Nephron progenitor cell (in vitro differentiated cells): ENCODE results near the gene LYRM4.

ENCODE experiments used
- DNase-seq: peaks from one replicate; pipeline ENCODE4 v3.0.0; 2021
- H3K27ac Mint-ChIP-seq: 2 replicates; pipeline ENCODE4 v1.8.0; 2021; ENCODE audit warnings: mild to moderate bottlenecking, moderate library complexity, mixed read lengths
- H3K27me3 Mint-ChIP-seq: 2 replicates; pipeline ENCODE4 v1.8.0; 2021; ENCODE audit warnings: mild to moderate bottlenecking, low read depth, mixed read lengths; ENCODE audit not compliant: poor library complexity
- H3K36me3 Mint-ChIP-seq: 2 replicates; pipeline ENCODE4 v1.8.0; 2021; ENCODE audit warnings: low read depth, mixed read lengths
- H3K4me1 Mint-ChIP-seq: 2 replicates; pipeline ENCODE4 v1.8.0; 2021; ENCODE audit warnings: mixed read lengths
- H3K4me3 Mint-ChIP-seq: 2 replicates; pipeline ENCODE4 v1.8.0; 2021; ENCODE audit warnings: mild to moderate bottlenecking, moderate library complexity, mixed read lengths
- H3K9me3 Mint-ChIP-seq: 2 replicates; pipeline ENCODE4 v1.8.0; 2021; ENCODE audit warnings: mild to moderate bottlenecking, moderate library complexity, mixed read lengths
- CTCF ChIP-seq: fragments of 200-600 bp; sonication (generic); IDR thresholded peaks from 2 replicates; pipeline ENCODE4 v1.5.0; 2021; ENCODE audit warnings: antibody characterized with exemption

LYRM4 gene

GRCh38 chr6:5206920-5207561 lies 53.7 kb downstream of the LYRM4 start:
- no peak for DNase-seq
- Mint-ChIP-seq H3K36me3 (peaks cover 4% of the 10 kb centered on the region), H3K27me3 (no peaks in the 10 kb centered on the region), H3K9me3 (no peaks in the 10 kb centered on the region), H3K4me1 (peaks cover 31% of the 10 kb centered on the region), H3K27ac (no peak overlapping the region), H3K4me3 (no peak overlapping the region)
- TF ChIP-seq CTCF = no peak

GRCh38 chr6:5205877-5206850 lies 54.6 kb downstream of the LYRM4 start:
- H3K4me1 Mint-ChIP-seq = peaks cover 31% of the 10 kb centered on the region
- TF ChIP-seq CTCF = no peak
- no peak for DNase-seq
- no peak overlapping the region for H3K4me3 Mint-ChIP-seq
- no peaks in the 10 kb centered on the region for H3K9me3 Mint-ChIP-seq
- H3K27me3 Mint-ChIP-seq = no peaks in the 10 kb centered on the region
- peaks cover 4% of the 10 kb centered on the region for H3K36me3 Mint-ChIP-seq
- peak overlapping the region; percentile 60 for H3K27ac Mint-ChIP-seq

GRCh38 chr6:5205035-5205507 lies 55.7 kb downstream of the LYRM4 start:
- H3K9me3 Mint-ChIP-seq = no peaks in the 10 kb centered on the region
- peaks cover 31% of the 10 kb centered on the region for H3K4me1 Mint-ChIP-seq
- H3K27ac Mint-ChIP-seq = peak overlapping the region; percentile 70
- TF ChIP-seq CTCF = no peak
- H3K27me3 Mint-ChIP-seq = no peaks in the 10 kb centered on the region
- H3K4me3 Mint-ChIP-seq = no peak overlapping the region
- peaks cover 4% of the 10 kb centered on the region for H3K36me3 Mint-ChIP-seq
- DNase-seq = no peak

GRCh38 chr6:5204376-5204775 lies 56.4 kb downstream of the LYRM4 start:
- Mint-ChIP-seq H3K4me3 (no peak overlapping the region), H3K36me3 (peaks cover 4% of the 10 kb centered on the region), H3K27ac (no peak overlapping the region), H3K9me3 (no peaks in the 10 kb centered on the region), H3K27me3 (no peaks in the 10 kb centered on the region), H3K4me1 (peaks cover 31% of the 10 kb centered on the region)
- TF ChIP-seq CTCF = no peak
- no peak for DNase-seq

GRCh38 chr6:5203546-5203945 lies 57.2 kb downstream of the LYRM4 start:
- H3K4me1 Mint-ChIP-seq = peaks cover 31% of the 10 kb centered on the region
- H3K9me3 Mint-ChIP-seq = no peaks in the 10 kb centered on the region
- peak overlapping the region; percentile 36 for H3K27ac Mint-ChIP-seq
- no peak overlapping the region for H3K4me3 Mint-ChIP-seq
- DNase-seq = no peak
- no peaks in the 10 kb centered on the region for H3K27me3 Mint-ChIP-seq
- TF ChIP-seq CTCF = no peak
- peaks cover 4% of the 10 kb centered on the region for H3K36me3 Mint-ChIP-seq
